Activated CD4-positive, alpha-beta T cell treated with anti-CD3 and anti-CD28 coated beads for 1 hour (primary cell): ENCODE results near the gene SORL1.
A peak's percentile ranks its signal among the peaks of the same experiment; 100 is the strongest.

Source experiments
- DNase-seq: peaks from one replicate; pipeline ENCODE4 v3.0.0-alpha.2; 2020

Gene SORL1

DNA sequence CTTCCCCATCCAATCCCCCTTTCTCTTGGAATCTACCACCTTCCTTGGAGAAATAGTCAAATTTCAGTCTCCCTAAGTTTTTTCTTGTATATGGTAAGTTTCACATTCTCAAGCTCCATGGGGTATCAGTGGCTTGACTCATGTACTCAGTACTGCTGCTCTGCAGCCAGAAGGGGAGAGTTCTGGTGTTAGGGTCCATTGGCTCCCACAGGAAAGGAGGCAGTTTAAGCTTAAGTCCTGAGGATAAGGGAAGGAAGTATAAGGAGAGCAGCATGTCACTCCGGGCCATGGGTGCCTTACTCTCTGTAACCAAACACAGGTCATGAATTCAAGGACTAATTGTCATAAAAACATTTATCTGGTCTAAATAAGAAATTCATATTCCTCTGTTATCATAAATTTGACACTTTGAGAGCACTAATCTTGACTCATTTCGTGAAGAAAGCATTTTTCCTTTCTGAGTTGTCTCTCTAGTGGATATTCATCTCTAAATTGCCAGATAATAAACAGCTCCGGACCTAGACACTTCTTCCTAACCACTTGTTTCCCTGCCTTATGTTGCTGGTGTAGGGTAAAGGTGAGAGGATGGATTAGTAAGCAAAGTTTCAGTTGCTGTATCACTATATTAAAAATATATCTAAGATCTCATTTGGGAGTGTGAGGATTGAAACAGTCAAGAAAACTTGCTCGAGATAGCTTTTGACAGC lies 20.1 kb upstream of the SORL1 start:
- no peak for DNase-seq

DNA sequence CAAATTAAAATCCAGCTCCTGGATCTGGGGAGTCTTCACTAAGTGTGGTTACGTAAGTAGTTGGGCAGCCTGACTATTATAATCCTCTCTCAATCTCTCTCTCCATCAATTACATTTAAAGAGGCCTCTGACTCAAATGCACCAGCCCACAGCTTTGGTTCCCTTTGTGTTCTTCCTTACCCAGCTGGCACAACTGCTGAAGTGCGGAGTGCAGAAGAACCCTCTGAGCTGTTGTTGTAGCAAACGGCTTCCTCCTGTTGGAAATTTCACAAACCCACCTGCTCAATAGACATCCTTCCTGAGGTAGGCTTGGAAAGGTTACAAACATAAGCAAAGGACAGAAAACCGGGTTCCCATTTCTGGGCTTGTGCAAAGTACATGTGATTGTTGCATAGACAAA lies 17.0 kb upstream of the SORL1 start:
- DNase-seq = no peak

DNA sequence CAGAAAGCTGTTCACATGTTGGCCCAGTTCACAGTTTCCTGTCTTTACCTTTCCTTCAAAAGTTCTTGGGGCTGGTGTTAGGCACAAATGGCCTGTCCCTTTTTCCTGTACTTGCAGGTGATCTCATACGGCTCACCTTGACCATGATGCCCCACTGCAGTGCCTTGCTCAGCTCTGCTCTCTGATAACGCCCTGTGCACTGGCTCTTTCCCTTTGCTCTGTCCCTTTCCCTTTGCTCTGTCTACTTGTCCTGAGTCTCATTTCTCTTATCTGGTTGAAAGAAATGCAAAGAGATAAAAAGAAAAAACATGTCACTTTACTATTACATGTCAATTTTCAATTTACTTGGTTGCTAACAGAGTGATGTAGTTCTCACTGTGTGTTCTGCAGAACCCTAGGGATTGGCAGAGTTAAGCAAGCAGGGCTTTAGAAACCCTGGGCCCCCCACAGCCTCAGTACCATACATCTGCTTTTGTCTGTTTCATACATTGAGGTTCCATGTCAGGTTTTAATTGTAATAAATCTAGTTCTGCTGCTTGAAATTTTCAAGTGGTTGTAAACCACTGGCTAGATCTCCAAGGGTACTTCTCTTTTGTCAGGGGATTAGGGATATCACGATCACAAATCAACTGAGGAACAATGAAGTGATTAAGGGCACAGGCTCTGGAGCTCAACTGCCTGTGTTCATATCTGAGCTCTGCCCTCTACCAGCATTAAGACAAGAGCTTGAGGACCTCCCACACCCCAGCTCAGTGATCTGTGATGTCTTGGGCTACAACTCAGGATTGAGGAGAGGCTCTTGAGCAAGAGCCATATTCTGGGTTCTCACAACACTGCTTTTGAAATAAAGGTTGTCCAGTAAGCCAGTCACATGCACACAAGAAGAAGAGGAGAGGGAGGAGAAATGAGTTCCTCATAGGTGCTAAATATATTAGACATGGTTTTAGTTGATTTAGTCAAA lies 16.3 kb upstream of the SORL1 start:
- DNase-seq = no peak

DNA sequence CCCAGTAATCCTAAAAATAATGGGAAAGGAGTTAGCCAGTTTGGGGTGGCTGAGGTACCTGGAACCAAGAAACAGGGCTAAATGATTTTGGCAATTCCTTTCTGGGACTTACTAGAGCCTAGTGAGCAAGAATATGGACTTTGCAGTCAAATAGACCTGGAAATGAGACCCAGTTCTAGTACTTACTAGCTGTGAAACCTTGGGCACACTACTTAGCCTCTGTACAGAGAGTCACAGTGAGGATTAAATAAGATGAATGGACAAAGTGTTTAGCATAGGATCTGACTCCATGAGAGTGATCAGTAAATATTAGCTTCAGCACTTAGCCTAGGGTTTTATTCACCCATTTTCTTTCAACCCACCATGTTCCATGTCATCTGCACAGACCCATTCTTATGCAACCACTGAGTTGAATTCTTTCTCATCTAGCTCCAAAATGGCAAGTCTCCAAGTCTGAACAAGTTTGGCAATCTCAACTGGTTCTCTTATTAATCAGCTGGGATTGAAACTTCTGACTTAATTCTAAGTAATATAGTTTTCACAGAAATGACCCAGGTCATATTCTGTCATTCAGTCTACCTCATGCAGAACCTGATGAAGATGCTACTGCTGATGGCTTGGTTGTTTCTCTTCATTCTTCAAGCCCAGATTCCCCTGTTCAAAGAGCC lies 15.0 kb upstream of the SORL1 start:
- DNase-seq = no peak

DNA sequence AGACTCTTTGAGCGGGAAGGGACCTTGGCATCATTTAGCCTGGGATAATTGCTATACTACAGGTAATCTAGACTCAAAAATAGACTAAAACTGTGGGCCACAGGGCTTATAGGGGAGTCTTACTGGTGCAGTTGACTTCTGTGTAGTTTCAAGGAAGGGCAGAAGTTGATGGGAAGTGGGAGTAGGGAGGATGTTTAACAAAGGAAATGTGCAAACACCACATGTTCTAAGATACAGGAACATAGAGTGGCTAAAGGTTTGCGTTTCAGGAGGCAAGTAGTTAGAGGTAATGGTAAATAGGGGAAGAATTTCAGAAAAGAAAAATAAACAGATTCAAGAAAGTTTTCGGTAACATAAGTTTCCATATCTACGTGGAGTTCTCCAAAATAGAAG lies 14.4 kb upstream of the SORL1 start:
- DNase-seq = no peak

DNA sequence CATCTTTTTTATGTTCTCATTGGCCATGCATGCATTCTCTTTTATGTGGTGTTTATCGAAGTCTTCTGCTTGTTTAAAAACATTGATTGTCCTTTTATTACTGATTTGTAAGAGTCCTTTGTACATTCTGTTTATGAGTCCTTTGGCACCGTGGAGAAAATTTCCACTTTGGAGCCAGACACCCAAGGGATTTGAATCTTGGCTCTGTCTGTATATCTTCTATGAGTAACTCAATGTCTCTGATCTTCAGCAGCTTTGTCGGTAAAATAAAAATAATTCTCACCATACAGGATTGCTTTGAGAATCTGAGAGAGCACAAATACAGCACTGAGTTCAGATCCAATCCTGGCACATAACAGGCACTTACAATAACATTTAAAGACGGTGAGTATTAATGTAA lies 12.8 kb upstream of the SORL1 start:
- DNase-seq = no peak

DNA sequence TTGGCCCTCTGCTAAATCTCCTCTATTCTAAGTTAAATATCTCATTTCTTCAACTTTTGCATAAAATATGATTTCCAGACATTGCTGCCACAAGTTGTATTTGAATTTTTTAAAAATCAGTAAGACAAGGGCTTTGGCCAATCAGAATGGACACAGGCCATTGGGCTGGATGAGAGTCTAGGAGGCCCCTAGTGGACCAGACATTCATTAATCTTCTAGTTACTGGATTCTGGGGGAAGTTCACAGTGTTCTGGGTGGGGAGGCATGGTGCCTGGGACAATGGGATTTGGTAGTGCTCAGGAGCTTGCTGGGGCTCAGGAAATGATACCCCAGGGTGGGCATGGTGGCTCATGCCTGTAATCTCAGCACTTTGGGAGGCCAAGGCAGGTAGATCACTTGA lies 12.4 kb upstream of the SORL1 start:
- no peak for DNase-seq

DNA sequence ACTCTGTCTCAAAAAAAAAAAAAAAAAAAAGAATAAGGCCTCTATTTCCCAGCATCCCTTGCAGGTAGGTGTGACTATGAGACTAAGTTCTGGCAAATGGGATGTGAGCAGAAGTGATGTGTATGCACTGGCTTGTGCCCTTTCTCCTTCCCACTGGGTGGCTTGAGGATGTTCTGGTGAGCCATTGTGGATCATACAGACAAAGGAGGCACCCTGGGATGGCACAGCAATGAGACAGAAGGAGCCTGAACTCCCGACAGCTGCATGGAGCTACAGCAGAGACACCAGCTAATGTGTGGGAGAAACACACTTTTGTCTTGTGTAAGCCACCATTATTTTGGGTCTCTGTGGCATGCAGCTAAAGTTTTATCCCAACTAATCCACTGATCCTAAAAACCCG lies 10.6 kb upstream of the SORL1 start:
- no peak for DNase-seq

DNA sequence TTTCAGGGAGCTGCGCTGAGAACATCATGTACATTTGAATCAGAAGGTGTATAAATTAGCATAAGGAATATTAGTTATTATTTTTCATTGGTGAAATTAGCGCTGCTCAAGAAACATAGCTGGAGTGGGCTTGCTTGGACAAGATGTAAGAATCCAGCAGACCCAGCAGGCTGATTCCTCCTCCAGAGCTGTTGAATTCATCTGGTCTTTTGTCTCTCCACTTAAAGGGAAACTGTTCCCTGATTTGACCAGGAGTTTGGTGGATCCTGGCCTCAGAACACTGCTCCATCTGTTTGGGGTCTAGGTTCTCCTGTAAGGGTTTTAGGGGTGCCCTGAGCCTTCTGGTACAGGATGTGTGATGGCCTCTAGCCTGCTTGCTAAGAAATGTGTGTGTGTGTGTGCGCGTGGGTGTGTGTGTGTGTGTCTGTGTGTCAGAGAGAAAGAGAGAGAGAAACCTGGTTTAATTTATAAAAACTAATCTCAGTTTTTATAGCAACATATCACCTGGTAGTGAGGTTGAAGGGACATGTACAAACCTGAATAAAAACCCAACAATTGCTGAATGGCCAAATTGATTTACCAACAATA lies 8.3 kb upstream of the SORL1 start:
- no peak for DNase-seq

DNA sequence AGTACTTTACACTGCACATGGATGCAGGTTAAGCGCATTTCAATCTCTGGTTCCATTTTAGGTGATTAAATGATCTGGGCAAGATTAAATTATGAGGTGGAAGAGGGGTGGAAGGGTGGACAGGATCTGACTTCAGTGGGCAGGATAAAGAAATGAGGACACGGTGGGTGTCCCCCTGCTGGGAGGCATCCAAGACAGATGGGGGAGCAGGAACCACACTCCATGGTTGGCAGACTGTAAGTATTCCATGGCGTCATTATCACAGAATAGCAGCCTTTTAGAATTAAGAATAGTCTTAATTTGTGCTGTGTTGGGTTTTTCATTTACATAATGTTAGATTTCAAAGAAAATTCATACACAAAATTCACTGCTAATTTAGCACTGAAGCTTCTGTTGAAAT lies 7.6 kb upstream of the SORL1 start:
- no peak for DNase-seq

DNA sequence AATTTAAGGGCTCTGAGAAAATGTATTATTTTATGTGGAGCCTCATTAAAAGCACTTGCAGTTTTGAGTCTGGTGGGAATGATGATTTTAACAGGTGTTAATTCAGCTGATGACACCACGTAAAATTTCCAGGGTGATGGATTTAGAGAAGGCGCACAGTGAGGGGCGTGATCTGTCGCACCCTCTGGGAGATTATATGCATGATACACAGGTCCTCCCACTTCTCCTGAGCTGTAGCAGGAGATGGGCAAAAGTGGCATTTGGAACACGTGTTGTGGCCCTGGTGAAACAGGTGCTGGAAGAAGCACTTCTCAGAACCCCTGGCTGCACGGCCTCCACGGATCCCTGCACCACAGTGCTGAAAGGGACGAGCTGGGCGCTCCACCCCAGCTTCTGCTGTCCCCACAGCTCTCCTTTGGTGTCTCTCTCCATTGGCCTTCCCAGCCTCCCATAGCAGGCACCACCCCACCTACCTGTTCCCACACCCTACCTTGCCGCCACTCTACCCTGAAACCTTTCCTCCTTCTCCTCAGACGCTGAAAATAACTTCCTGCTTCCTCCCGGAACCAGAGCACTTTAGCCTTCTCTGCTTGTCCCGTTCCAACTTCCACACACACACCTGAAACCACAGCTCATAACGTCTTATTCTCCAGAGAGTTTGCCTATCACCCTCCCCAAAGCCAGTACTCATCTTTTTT lies 6.9 kb upstream of the SORL1 start:
- DNase-seq = no peak

DNA sequence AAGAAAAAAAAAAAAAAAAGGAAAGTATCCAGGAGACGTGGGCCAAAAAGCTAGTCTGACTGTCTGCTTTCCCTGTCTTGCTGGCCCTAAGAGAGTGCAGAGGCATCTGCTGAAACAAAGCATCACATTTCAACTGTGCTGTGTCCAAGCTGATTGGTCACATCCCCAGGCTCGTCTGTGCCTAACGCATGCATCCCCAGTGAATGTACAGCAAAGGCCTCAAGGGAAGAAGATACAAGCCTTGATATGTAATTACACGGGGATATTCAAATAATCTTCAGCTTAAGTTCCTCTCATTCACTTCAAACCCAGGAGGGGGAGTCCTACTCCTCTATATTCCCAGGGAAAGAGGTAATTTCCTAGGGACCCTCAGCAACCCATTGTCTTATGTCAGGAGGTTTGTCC lies 5.4 kb upstream of the SORL1 start:
- DNase-seq = no peak

DNA sequence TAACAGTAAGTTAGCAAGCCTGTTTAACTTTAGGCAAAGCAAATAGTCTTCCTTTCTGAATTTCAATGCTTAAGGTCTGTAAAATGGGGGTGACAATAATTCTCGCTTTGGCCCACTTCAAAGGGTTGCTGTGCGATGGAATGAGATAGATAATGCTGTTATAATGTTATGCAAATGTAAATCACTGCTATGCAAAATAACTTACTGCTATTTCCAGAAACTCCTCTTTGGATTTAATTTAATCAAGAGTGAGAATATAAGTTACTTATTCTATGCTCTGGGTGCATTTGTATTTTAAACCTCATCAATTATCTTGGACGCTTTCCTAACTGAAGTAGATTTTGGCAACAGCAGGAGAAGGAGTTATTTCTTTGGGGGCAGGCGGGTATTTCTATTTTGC lies 4.1 kb upstream of the SORL1 start:
- no peak for DNase-seq

DNA sequence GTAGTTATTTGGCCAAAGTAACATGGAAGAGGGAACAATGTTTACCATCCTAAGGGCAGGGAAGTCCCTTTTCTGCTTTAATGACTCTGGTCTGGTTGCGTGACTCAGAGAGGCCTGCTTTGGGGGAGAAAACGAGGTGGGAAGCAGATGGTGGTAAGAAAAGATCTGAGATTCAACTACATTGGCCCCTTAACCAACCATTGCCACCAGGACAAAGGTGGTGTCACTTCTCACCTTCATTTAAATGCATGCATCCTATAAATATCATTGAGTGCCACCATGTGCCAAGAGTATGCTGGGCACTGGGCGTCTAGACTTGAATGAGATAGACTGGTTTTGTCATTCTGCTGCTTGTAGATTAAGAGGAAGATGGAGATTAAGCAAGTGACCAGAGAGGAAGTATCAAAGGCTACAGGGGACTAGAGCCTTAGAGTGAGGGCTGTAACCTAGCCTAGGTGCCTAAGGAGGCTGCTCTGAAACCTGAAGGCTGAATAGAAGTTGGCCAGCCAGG lies 3.6 kb upstream of the SORL1 start:
- no peak for DNase-seq

DNA sequence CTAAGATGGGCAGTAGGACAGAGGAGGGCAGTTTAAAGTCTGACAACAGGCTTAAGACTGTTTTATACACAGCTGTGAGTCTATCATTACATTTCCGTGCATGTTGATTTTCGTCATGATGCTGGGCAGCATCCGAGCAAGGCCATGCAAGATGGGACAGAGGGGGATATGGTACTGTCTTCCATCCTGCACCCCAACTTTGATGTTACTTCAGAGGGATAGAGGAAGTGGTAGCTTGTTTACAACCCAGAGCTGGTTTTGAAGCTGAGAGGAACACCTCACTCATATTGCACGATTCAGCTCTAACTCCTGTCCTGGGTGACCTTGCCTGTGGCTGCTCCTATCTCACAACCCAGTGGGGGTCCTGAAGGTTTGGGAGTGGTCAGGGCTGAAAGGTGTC lies 3.0 kb upstream of the SORL1 start:
- DNase-seq = no peak

DNA sequence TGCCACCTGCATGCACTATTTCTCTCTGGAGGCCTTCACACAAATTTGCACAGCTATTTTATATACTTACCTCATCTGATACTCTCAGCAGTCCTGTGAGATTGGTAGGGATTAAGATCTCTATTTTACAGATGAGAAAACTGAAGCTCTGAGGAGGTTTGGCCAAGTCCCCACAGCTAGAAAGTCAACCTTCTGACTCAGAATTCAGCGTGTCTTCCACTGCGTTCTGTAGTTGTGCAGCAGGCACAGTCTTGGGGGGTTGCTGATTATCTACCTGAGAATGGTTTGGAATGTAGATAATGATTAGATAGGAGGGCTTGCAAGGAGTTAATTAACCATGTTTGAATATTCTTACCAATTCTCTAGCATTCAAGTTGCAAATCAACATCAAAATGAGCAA lies 2.5 kb upstream of the SORL1 start:
- DNase-seq = no peak

DNA sequence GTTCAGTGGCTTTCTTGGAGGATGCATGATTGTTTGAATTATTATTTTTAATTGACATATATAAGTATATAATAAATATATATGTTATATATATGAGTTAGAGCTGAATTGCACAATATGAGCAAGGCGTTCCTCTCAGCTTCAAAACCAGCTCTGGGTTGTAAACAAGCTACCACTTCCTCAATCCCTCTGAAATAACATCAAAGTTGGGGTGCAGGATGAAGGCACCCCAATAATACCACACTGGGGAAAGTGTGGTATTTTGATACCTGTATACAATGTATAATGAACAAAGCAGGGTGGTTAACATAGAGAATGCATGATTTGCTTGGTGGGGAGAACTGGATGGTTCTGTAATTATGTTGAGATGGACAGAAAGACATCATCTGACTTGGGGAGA lies 1.7 kb upstream of the SORL1 start:
- DNase-seq = no peak

DNA sequence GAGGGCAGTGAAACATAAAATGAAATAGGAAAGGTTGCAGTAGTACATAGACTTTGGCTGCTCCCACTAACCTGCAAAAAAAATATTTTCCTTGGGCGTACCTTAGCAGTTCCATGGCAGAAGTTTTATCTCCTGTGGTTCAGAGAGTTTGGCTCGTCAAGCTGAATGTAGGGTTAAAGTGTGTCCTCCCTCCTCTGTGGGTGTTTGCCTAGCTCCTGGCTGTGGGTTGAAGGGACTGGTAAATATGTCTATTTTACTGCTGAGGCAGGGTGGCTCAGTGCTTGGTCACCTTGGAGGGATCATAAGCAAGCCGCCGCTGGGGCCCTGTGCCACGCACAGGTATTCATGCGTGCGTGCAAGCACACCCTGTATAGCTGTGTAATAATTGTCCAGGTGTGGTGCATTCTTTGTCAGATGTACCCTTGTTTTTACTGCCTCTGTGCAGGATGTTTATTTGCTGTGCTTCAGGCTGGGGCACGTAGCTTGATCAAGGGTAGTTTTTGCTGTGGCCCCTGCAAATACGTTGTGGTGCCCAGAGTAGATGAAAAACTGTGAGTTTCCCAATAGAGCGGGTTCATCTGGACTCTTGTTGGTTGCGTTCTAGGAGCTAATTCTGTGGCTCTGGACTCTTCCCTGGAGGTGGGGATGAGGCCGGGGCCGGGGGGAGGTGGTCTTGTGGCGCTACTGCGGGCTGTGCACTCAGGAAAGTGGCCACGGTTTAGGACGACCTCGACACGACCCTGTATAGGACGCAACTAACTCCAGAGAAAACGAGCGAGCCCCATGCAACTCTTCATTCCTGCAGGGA lies 732 bp upstream of the SORL1 start:
- no peak for DNase-seq

DNA sequence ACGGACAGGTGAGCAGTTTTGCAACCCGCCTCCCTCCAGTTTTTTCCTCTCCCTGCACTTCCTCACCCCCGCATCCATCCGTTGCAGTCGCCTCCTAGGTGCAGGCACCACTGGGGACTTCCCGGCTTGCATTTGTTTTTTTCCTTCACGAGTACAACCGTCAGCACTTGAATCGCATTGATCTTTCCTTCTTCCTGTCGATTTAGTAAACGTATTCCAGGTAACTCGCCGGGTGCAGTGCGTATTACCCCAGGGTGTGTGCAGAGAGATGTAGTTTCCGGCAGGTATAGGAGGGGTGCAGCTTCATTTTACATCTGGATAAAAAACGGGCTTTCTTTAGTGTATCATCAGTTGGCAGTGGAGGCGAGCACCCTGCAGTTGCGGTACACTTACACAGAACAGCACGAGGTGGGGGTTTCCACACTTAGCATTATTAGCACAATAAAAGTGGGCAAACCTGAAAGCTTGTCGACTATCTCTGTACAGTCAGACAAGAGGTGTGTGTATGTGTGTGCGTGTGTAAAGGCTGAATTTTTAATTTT lies 566 bp downstream of the SORL1 start, which contains the start of gene SORL1-AS1:
TSS of gene SORL1-AS1 (minus strand) at position 359 of the 542 bp plus-strand sequence.
- DNase-seq = peak; percentile 30

DNA sequence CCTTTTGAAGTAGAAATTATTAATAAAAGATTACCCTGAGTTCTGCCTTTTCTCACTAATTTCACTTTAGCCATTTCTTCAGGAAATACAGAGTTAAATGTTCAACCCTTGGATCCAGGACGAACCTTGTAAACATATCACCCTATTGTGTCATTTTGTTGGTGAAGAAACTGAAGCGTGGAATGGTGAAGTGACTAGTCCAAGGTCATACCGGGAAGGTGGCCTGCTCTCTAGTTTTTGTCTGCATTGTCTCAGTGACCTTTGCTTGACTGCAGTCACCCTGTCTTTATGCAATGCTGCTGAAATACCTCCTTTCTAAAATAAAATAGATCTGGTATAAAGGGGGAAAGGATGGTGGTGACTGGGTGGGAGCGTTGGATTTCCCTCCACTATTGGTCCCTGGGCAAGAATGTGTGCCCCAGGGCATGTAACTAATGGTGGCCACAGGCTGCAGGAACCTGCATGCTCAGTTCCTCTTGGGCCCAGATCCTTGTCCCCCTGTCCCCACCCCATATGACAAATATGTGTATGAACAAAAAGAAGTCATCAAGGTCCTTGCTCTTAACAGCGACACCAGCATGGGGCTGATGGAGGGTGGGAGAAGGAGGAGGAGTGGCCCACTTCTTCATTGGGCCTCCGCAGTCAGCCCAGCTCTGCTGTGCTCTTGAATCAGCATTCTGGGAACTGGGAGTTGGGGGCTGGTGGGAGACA lies 1.6 kb downstream of the SORL1 start:
- no peak for DNase-seq

DNA sequence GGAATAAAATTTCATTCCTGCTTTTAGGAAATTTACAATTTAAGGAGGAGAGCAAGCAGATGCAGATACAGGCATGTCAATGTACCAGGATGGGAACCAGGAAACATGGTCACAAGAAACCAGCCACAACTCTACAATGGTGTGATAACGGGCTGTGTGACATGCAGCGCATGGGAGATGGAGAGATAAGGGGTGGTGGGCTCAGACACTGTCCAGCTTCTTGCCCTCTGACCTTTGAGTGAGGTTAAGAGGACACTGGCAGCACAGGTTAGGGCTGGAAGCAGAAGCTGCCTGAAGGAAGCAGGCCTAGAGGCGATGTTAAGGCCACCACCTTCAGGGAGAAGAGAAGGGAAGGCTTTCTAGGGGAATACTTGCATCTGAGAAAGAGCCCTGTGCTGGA lies 3.0 kb downstream of the SORL1 start:
- no peak for DNase-seq
